Endodermal cell (in vitro differentiated cells): ENCODE results near the gene NBAS. TPM values are rescaled to one million over a fixed set of nuclear protein-coding genes. Genes with fewer than 3 reads are reported as not detected.

Experiments used
- DNase-seq: peaks from one replicate; pipeline ENCODE4 v3.0.0-alpha.2; 2017
- H3K27ac ChIP-seq: 2 replicates; pipeline ENCODE4 v1.5.1; 2013; ENCODE audit warnings: mild to moderate bottlenecking, low read depth, low read length, moderate library complexity
- H3K27me3 ChIP-seq: 2 replicates; pipeline ENCODE4 v1.6.1; 2013; ENCODE audit warnings: mild to moderate bottlenecking, low read length, moderate library complexity; ENCODE audit not compliant: insufficient read depth, control insufficient read depth, poor library complexity, severe bottlenecking
- H3K36me3 ChIP-seq: 2 replicates; pipeline ENCODE4 v1.7.0; 2013; ENCODE audit warnings: mild to moderate bottlenecking, low read length, moderate library complexity; ENCODE audit not compliant: control insufficient read depth, insufficient read depth
- H3K4me1 ChIP-seq: one replicate; pipeline ENCODE4 v1.7.0; 2013; ENCODE audit warnings: low read length; ENCODE audit not compliant: control insufficient read depth, insufficient read depth
- H3K4me3 ChIP-seq: 2 replicates; pipeline ENCODE4 v1.5.1; 2013; ENCODE audit warnings: mild to moderate bottlenecking, low read length, moderate library complexity
- H3K9ac ChIP-seq: 2 replicates; pipeline ENCODE4 v1.6.1; 2013; ENCODE audit warnings: mild to moderate bottlenecking, low read length, moderate library complexity; ENCODE audit not compliant: poor library complexity, severe bottlenecking; ENCODE audit errors: extremely low read depth
- H3K9me3 ChIP-seq: 2 replicates; pipeline ENCODE4 v1.6.1; 2013; ENCODE audit warnings: mild to moderate bottlenecking, low read length, moderate library complexity; ENCODE audit not compliant: control insufficient read depth
- H3K27ac Mint-ChIP-seq: 2 replicates; pipeline ENCODE4 v1.8.0; 2020; ENCODE audit warnings: mixed read lengths
- H3K27me3 Mint-ChIP-seq: 2 replicates; pipeline ENCODE4 v1.8.0; 2021; ENCODE audit warnings: mild to moderate bottlenecking, mixed read lengths; ENCODE audit not compliant: insufficient read depth
- H3K36me3 Mint-ChIP-seq: 2 replicates; pipeline ENCODE4 v1.8.0; 2020; ENCODE audit warnings: low read depth, mixed read lengths
- H3K4me1 Mint-ChIP-seq: 2 replicates; pipeline ENCODE4 v1.8.0; 2020; ENCODE audit warnings: mixed read lengths
- H3K4me3 Mint-ChIP-seq: 2 replicates; pipeline ENCODE4 v1.8.0; 2020; ENCODE audit warnings: mild to moderate bottlenecking, moderate library complexity, mixed read lengths
- H3K9me3 Mint-ChIP-seq: 2 replicates; pipeline ENCODE4 v1.8.0; 2020; ENCODE audit warnings: mild to moderate bottlenecking, mixed read lengths
- CTCF ChIP-seq: fragments of 200-600 bp; sonication (generic); conservative IDR thresholded peaks from 2 replicates; pipeline ENCODE4 v1.5.0; 2021; ENCODE audit warnings: antibody characterized with exemption, mild to moderate bottlenecking
- WGBS, 2 experiments: methylation state at CpG; one replicate each; pipeline versions ENCODE4 v1.1.5 to v1.1.7; 2013; ENCODE audit warnings: missing lambda C conversion rate in 2 of 2, mixed read lengths in 1 of 2; ENCODE audit not compliant: insufficient coverage in 1 of 2, insufficient read length in 1 of 2; 5-methylcytosine and 5-hydroxymethylcytosine counted together
- total RNA-seq, 2 donors: library from RNA; stranded (reverse); fragmentation: NEBNext Ultra II Directional in 1 of 2; extraction: Animal tissue kit (Norgen Biotek cat#: 25700) in 1 of 2; gene quantifications; 2 replicates in 1 of 2; 3 replicates in 1 of 2; pipeline ENCODE4 v1.2.1, GENCODE V29; 2021

The NBAS gene
- total RNA-seq, 2 donors from 2014 or later = 47.4 to 54.7 TPM

- Mint-ChIP-seq H3K36me3 (peaks cover 10% of the 10 kb centered on the region), H3K27ac (peak overlapping the region; percentile 14), H3K4me1 (peaks cover 28% of the 10 kb centered on the region), H3K4me3 (no peak overlapping the region), H3K9me3 (no peaks in the 10 kb centered on the region), H3K27me3 (no peaks in the 10 kb centered on the region)
- Histone ChIP-seq H3K36me3 (peaks cover 7% of the 10 kb centered on the region), H3K27me3 (no peaks in the 10 kb centered on the region), H3K9me3 (no peaks in the 10 kb centered on the region), H3K4me3 (no peak overlapping the region), H3K9ac (no peak overlapping the region), H3K4me1 (no peaks in the 10 kb centered on the region), H3K27ac (no peak overlapping the region)
- TF ChIP-seq CTCF = no peak
- 83 to 87% methylated on average over 4 to 5 of the region's 5 CpGs for WGBS, 2 experiments
- no peak for DNase-seq
Measured at GRCh38 chr2:15557887-15558311, 3.2 kb downstream of the NBAS start.

DNA sequence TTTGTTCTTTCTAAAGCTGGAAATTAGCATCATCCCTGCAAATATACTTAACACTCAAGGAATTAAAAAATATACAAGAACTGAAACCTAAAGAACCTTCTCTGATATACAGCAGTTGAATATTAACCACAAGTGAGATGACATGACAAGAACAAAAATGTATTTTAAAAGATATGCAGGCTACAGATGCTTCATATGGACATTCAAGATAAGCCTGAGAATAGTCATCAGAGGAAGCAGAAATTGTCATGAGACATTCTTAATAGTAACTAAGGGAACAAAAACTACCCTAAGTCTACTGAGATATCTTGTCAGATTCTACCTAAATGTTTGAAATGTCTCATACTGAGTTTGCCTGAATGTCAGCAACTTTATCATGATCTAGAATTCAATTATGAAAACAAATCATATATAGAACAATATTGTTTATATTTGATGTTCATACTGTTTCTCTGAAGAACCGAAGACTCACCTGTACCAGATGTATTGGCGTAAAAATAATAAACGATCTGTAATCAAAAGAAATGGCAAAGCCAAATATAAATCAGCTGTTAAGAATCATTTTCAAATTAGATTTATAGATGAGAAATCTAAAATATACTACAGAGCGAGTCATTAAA, 4.7 kb downstream of the NBAS start:
- Histone ChIP-seq H3K27ac (no peak overlapping the region), H3K9me3 (no peaks in the 10 kb centered on the region), H3K4me3 (no peak overlapping the region), H3K27me3 (no peaks in the 10 kb centered on the region), H3K36me3 (peaks cover 13% of the 10 kb centered on the region), H3K4me1 (no peaks in the 10 kb centered on the region), H3K9ac (no peak overlapping the region)
- H3K27me3 Mint-ChIP-seq = no peaks in the 10 kb centered on the region
- H3K4me3 Mint-ChIP-seq = no peak overlapping the region
- TF ChIP-seq CTCF = no peak
- H3K36me3 Mint-ChIP-seq = peaks cover 20% of the 10 kb centered on the region
- H3K9me3 Mint-ChIP-seq = no peaks in the 10 kb centered on the region
- peaks cover 16% of the 10 kb centered on the region for H3K4me1 Mint-ChIP-seq
- no peak for DNase-seq
- 94% methylated on average over 3 of the region's 4 CpGs; no CpG with 5 or more reads in 1 of the 2 experiments for WGBS, 2 experiments
- H3K27ac Mint-ChIP-seq = no peak overlapping the region

DNA sequence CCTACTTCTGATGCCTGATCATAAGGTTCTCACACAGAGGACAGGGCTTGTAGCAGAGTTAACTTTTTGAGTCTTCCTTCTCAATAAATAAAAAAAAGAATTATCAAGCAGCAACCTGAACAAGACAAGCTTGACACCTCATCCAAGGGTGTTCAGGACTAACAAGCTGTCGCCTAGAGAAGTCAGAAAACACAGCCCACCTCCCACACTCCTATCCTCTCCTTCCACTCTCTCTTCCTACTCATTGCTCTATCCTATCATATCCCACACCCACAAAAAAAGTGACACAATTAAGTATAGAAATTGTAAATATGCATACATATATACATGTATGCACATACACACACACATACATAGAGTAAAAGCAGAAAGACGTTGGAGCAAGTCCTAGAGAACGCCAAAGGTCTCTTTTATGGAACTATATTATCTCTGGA, 5.4 kb downstream of the NBAS start:
- Mint-ChIP-seq H3K4me3 (no peak overlapping the region), H3K27ac (no peak overlapping the region), H3K4me1 (peaks cover 14% of the 10 kb centered on the region), H3K36me3 (peaks cover 20% of the 10 kb centered on the region), H3K9me3 (no peaks in the 10 kb centered on the region), H3K27me3 (no peaks in the 10 kb centered on the region)
- Histone ChIP-seq H3K27ac (no peak overlapping the region), H3K27me3 (no peaks in the 10 kb centered on the region), H3K9me3 (no peaks in the 10 kb centered on the region), H3K36me3 (peaks cover 13% of the 10 kb centered on the region), H3K4me3 (no peak overlapping the region), H3K9ac (no peak overlapping the region), H3K4me1 (no peaks in the 10 kb centered on the region)
- no peak for DNase-seq
- TF ChIP-seq CTCF = no peak
- WGBS, 2 experiments = 95 to 100% methylated on average over 1 to 3 of the region's 3 CpGs
